ENCODE results near the gene KRT31. TPM values are rescaled to one million over a fixed set of nuclear protein-coding genes. Genes with fewer than 3 reads are reported as not detected.
A peak's percentile ranks its signal among the peaks of the same experiment; 100 is the strongest.

KRT31 gene
- total RNA-seq, 1 experiment from 2014 or later, result not detected

- no peak for DNase-seq
- no peak overlapping the region for H3K4me3 ChIP-seq (ENCODE audit: low read depth, low read length)
- no peaks in the 10 kb centered on the region for H3K27me3 ChIP-seq (replicated peaks; ENCODE audit: control insufficient read depth, insufficient read depth, low read length)
- no peak for TF ChIP-seq CTCF (IDR thresholded peaks at IDR 0.05; ENCODE audit: insufficient read depth in 1 of 2, low read depth in 1 of 2, low read length in 1 of 2, severe bottlenecking in 1 of 2, unreplicated experiment in 1 of 2)
- H3K4me3 Mint-ChIP-seq (ENCODE audit: unreplicated experiment), result no peak overlapping the region
- H3K4me1 ChIP-seq, result peaks cover 28% of the 10 kb centered on the region
- H3K27me3 Mint-ChIP-seq (ENCODE audit: insufficient read depth, unreplicated experiment), result no peaks in the 10 kb centered on the region
- H3K9me3 Mint-ChIP-seq (ENCODE audit: unreplicated experiment), result peaks cover 11% of the 10 kb centered on the region
- H3K4me1 Mint-ChIP-seq (ENCODE audit: low read depth, unreplicated experiment), result peaks cover 15% of the 10 kb centered on the region
- POLR2A ChIA-PET, result no interaction called here
- CTCF ChIA-PET, result no interaction called here
- H3K36me3 ChIP-seq (ENCODE audit: control insufficient read depth, insufficient read depth, low read length), result no peaks in the 10 kb centered on the region
- H3K36me3 Mint-ChIP-seq (ENCODE audit: insufficient read depth, unreplicated experiment), result no peaks in the 10 kb centered on the region
- intact Hi-C loops (cut with micrococcal nuclease; ENCODE audit: unreplicated experiment), result no loop called here
- H3K9me3 ChIP-seq, result peaks cover 7% of the 10 kb centered on the region
- no TSS peak for BruUV-seq (replicated peaks)
- H3K27ac Mint-ChIP-seq (ENCODE audit: unreplicated experiment), result no peak overlapping the region
Measured at GRCh38 chr17:41387670-41388069, 9.7 kb downstream of the KRT31 start.

GRCh38 chr17:41386227-41386626, 11.2 kb downstream of the KRT31 start:
- peaks cover 11% of the 10 kb centered on the region for H3K9me3 Mint-ChIP-seq (ENCODE audit: unreplicated experiment)
- no peaks in the 10 kb centered on the region for H3K36me3 Mint-ChIP-seq (ENCODE audit: insufficient read depth, unreplicated experiment)
- intact Hi-C loops (cut with micrococcal nuclease; ENCODE audit: unreplicated experiment), result no loop called here
- no peak overlapping the region for H3K27ac Mint-ChIP-seq (ENCODE audit: unreplicated experiment)
- H3K9me3 ChIP-seq, result peaks cover 7% of the 10 kb centered on the region
- POLR2A ChIA-PET, result no interaction called here
- DNase-seq, result no peak
- peaks cover 15% of the 10 kb centered on the region for H3K4me1 Mint-ChIP-seq (ENCODE audit: low read depth, unreplicated experiment)
- no peak overlapping the region for H3K4me3 Mint-ChIP-seq (ENCODE audit: unreplicated experiment)
- no peak for TF ChIP-seq CTCF (IDR thresholded peaks at IDR 0.05; ENCODE audit: insufficient read depth in 1 of 2, low read depth in 1 of 2, low read length in 1 of 2, severe bottlenecking in 1 of 2, unreplicated experiment in 1 of 2)
- H3K4me1 ChIP-seq, result peaks cover 24% of the 10 kb centered on the region
- CTCF ChIA-PET, result no interaction called here
- no TSS peak for BruUV-seq (replicated peaks)
- H3K27me3 Mint-ChIP-seq (ENCODE audit: insufficient read depth, unreplicated experiment), result no peaks in the 10 kb centered on the region
- no peak overlapping the region for H3K4me3 ChIP-seq (ENCODE audit: low read depth, low read length)
- H3K27me3 ChIP-seq (replicated peaks; ENCODE audit: control insufficient read depth, insufficient read depth, low read length), result no peaks in the 10 kb centered on the region
- no peaks in the 10 kb centered on the region for H3K36me3 ChIP-seq (ENCODE audit: control insufficient read depth, insufficient read depth, low read length)

GRCh38 chr17:41383690-41384089, 13.7 kb downstream of the KRT31 start:
- H3K27me3 ChIP-seq (replicated peaks; ENCODE audit: control insufficient read depth, insufficient read depth, low read length), result no peaks in the 10 kb centered on the region
- no peak for TF ChIP-seq CTCF (IDR thresholded peaks at IDR 0.05; ENCODE audit: insufficient read depth in 1 of 2, low read depth in 1 of 2, low read length in 1 of 2, severe bottlenecking in 1 of 2, unreplicated experiment in 1 of 2)
- BruUV-seq (replicated peaks), result no TSS peak
- ChIA-PET POLR2A (no interaction called here), CTCF (no interaction called here)
- H3K4me1 ChIP-seq, result peaks cover 9% of the 10 kb centered on the region
- H3K27me3 Mint-ChIP-seq (ENCODE audit: insufficient read depth, unreplicated experiment), result no peaks in the 10 kb centered on the region
- no peaks in the 10 kb centered on the region for H3K36me3 ChIP-seq (ENCODE audit: control insufficient read depth, insufficient read depth, low read length)
- no peak overlapping the region for H3K4me3 Mint-ChIP-seq (ENCODE audit: unreplicated experiment)
- H3K9me3 ChIP-seq, result peaks cover 7% of the 10 kb centered on the region
- peaks cover 6% of the 10 kb centered on the region for H3K4me1 Mint-ChIP-seq (ENCODE audit: low read depth, unreplicated experiment)
- no peak overlapping the region for H3K4me3 ChIP-seq (ENCODE audit: low read depth, low read length)
- H3K36me3 Mint-ChIP-seq (ENCODE audit: insufficient read depth, unreplicated experiment), result no peaks in the 10 kb centered on the region
- peak in 1 of 2 experiments; percentile 47 for DNase-seq
- peaks cover 11% of the 10 kb centered on the region for H3K9me3 Mint-ChIP-seq (ENCODE audit: unreplicated experiment)
- intact Hi-C loops (cut with micrococcal nuclease; ENCODE audit: unreplicated experiment), result no loop called here
- no peak overlapping the region for H3K27ac Mint-ChIP-seq (ENCODE audit: unreplicated experiment)
